BLaER1 treated with 17β-estradiol and CSF1 and Interleukin-3, amounts not matched to agents 10 nM and 100 nM (cell line): ENCODE results near the gene RALGPS2.

ENCODE experiments used
- H3K27ac ChIP-seq, 11 experiments: shearing (Covaris generic); formaldehyde crosslinking; 2 replicates each; pipeline ENCODE4 v1.8.1; 2022
- H3K27me3 ChIP-seq, 11 experiments: shearing (Covaris generic); formaldehyde crosslinking; 2 replicates each; pipeline ENCODE4 v1.8.1; 2022
- H3K36me3 ChIP-seq, 11 experiments: shearing (Covaris generic); formaldehyde crosslinking; 2 replicates each; pipeline ENCODE4 v1.8.1; 2022
- H3K4me1 ChIP-seq, 10 experiments: shearing (Covaris generic); formaldehyde crosslinking; 2 replicates each; pipeline ENCODE4 v1.8.1; 2022
- H3K4me2 ChIP-seq, 11 experiments: shearing (Covaris generic); formaldehyde crosslinking; 2 replicates each; pipeline ENCODE4 v1.8.1; 2022
- H3K4me3 ChIP-seq, 10 experiments: shearing (Covaris generic); formaldehyde crosslinking; 2 replicates each; pipeline ENCODE4 v1.8.1; 2022
- H3K9ac ChIP-seq, 11 experiments: shearing (Covaris generic); formaldehyde crosslinking; 2 replicates each; pipeline ENCODE4 v1.8.1; 2022
- H3K9me3 ChIP-seq, 11 experiments: shearing (Covaris generic); formaldehyde crosslinking; replicated peaks in 1 of 11; 2 replicates each; pipeline ENCODE4 v1.8.1; 2022
- H4K20me1 ChIP-seq, 11 experiments: shearing (Covaris generic); formaldehyde crosslinking; 2 replicates each; pipeline ENCODE4 v1.8.1; 2022
- Cebpa-rat ChIP-seq, 11 experiments: shearing (Covaris generic); IDR thresholded peaks; 2 replicates each; pipeline ENCODE4 v1.8.1; 2022

The RALGPS2 gene

GRCh38 chr1:178898401-178898800 is 173.4 kb downstream of the RALGPS2 start:
- peaks cover 0 to 8% (median 0%) of the 10 kb centered on the region in 11 experiments; a peak in 2 of 22 replicates for H3K9me3 ChIP-seq
- TF ChIP-seq Cebpa-rat (IDR thresholded peaks at IDR 0.05): no peak
- H3K9ac ChIP-seq: no peak overlapping the region
- H3K27ac ChIP-seq: no peak overlapping the region
- H3K36me3 ChIP-seq: peaks cover 0 to 25% (median 0%) of the 10 kb centered on the region in 11 experiments; a peak in 10 of 22 replicates
- H3K4me1 ChIP-seq: no peaks in the 10 kb centered on the region
- no peaks in the 10 kb centered on the region for H4K20me1 ChIP-seq
- no peak overlapping the region for H3K4me3 ChIP-seq
- H3K4me2 ChIP-seq: no peak overlapping the region
- no peaks in the 10 kb centered on the region for H3K27me3 ChIP-seq

GRCh38 chr1:178899402-178899801 is 174.4 kb downstream of the RALGPS2 start:
- H3K4me1 ChIP-seq: no peaks in the 10 kb centered on the region
- no peak overlapping the region for H3K9ac ChIP-seq
- no peak overlapping the region for H3K4me3 ChIP-seq
- peaks cover 0 to 20% (median 0%) of the 10 kb centered on the region in 11 experiments; a peak in 10 of 22 replicates for H3K36me3 ChIP-seq
- no peak overlapping the region for H3K27ac ChIP-seq
- H3K9me3 ChIP-seq: peaks cover 0 to 8% (median 0%) of the 10 kb centered on the region in 11 experiments; a peak in 2 of 22 replicates
- no peak for TF ChIP-seq Cebpa-rat (IDR thresholded peaks at IDR 0.05)
- no peaks in the 10 kb centered on the region for H3K27me3 ChIP-seq
- H3K4me2 ChIP-seq: no peak overlapping the region
- no peaks in the 10 kb centered on the region for H4K20me1 ChIP-seq

GRCh38 chr1:178901482-178902125 is 176.6 kb downstream of the RALGPS2 start:
- H3K36me3 ChIP-seq: peaks cover 0 to 10% (median 0%) of the 10 kb centered on the region in 11 experiments; a peak in 3 of 22 replicates
- no peak overlapping the region for H3K4me2 ChIP-seq
- no peaks in the 10 kb centered on the region for H4K20me1 ChIP-seq
- H3K4me3 ChIP-seq: no peak overlapping the region
- H3K9me3 ChIP-seq: no peaks in the 10 kb centered on the region
- H3K9ac ChIP-seq: no peak overlapping the region
- no peak for TF ChIP-seq Cebpa-rat (IDR thresholded peaks at IDR 0.05)
- no peaks in the 10 kb centered on the region for H3K4me1 ChIP-seq
- no peaks in the 10 kb centered on the region for H3K27me3 ChIP-seq
- no peak overlapping the region for H3K27ac ChIP-seq

GRCh38 chr1:178908358-178908757 is 183.3 kb downstream of the RALGPS2 start:
- no peaks in the 10 kb centered on the region for H4K20me1 ChIP-seq
- H3K9ac ChIP-seq: no peak overlapping the region
- peaks cover 0 to 16% (median 6%) of the 10 kb centered on the region in 11 experiments; a peak in 9 of 22 replicates for H3K36me3 ChIP-seq
- no peak overlapping the region for H3K4me3 ChIP-seq
- no peak for TF ChIP-seq Cebpa-rat (IDR thresholded peaks at IDR 0.05)
- no peaks in the 10 kb centered on the region for H3K27me3 ChIP-seq
- peaks cover 7 to 21% (median 15%) of the 10 kb centered on the region in 11 experiments; a peak in 14 of 22 replicates for H3K9me3 ChIP-seq
- H3K4me2 ChIP-seq: no peak overlapping the region
- no peaks in the 10 kb centered on the region for H3K4me1 ChIP-seq
- no peak overlapping the region for H3K27ac ChIP-seq

GRCh38 chr1:178910023-178910422 is 185.0 kb downstream of the RALGPS2 start:
- H4K20me1 ChIP-seq: no peaks in the 10 kb centered on the region
- H3K4me3 ChIP-seq: no peak overlapping the region
- H3K27me3 ChIP-seq: no peaks in the 10 kb centered on the region
- no peaks in the 10 kb centered on the region for H3K4me1 ChIP-seq
- no peak for TF ChIP-seq Cebpa-rat (IDR thresholded peaks at IDR 0.05)
- peaks cover 7 to 21% (median 15%) of the 10 kb centered on the region in 11 experiments; a peak in 14 of 22 replicates for H3K9me3 ChIP-seq
- H3K4me2 ChIP-seq: no peak overlapping the region
- H3K36me3 ChIP-seq: peaks cover 0 to 28% (median 12%) of the 10 kb centered on the region in 11 experiments; a peak in 14 of 22 replicates
- no peak overlapping the region for H3K9ac ChIP-seq
- H3K27ac ChIP-seq: no peak overlapping the region

DNA sequence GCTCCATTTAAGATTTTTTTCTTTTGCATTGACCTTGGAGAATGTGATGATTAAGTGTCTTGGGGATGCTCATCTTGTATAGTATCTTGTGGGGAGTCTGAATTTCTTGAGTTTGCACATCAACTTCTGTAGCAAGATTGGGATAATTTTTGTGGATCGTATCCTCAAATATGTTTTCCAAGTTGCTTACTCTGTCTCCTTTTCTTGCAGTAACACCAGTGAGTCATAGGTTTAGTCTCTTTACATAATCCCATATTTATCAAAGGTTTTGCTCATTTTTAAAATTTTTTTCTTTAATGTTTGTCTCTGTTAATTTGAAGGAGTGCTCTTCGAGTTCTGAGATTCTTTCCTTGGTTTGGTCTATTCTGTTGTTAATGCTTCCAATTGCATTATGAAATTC is 187.6 kb downstream of the RALGPS2 start:
- no peaks in the 10 kb centered on the region for H3K27me3 ChIP-seq
- peaks cover 8 to 36% (median 18%) of the 10 kb centered on the region in 11 experiments; a peak in 15 of 22 replicates for H3K36me3 ChIP-seq
- TF ChIP-seq Cebpa-rat (IDR thresholded peaks at IDR 0.05): no peak

DNA sequence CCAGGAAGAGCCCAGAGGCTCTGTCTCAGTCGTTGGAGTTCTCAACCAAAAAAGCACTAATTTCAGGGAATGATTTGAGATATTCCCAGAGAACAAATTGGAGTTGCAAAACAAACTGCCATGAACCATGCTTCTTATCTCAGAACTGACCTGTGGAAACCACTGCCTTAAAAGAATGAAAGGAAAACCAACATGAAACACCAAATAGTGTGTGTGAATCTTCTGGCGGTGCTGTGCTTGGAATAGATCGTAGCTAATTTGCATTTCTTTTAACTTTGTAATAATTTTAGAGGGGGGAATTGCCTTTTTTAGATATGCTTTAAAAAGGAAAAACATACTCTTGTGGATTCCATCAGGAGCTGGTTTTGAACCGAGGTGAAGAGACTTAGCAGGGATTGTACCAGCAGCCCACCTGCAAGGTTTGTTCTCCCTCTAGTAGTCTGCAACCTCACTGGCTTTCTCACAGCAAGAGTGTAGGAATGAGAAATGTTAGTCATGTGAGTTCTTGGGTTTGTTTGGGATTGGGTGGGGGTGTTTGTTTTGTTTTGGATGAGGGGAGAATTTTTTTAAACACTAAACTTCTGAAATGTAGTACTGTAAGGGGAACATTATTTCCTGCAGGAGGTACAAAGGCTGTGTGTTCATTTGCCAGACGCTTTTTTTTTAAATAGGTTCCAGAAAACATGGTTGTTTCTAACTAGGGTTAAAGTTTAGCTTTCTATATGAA is 191.6 kb downstream of the RALGPS2 start:
- Histone ChIP-seq H3K4me2 (no peak overlapping the region), H3K36me3 (peaks cover 8 to 31% (median 16%) of the 10 kb centered on the region in 11 experiments; a peak in 14 of 22 replicates), H3K9ac (no peak overlapping the region), H3K27me3 (no peaks in the 10 kb centered on the region), H3K9me3 (0 out of 22 replicates have a peak, but pooled peaks cover 0 to 2% (median 0%) of the 10 kb centered on the region in 11 experiments), H4K20me1 (no peaks in the 10 kb centered on the region), H3K27ac (no peak overlapping the region), H3K4me3 (no peak overlapping the region), H3K4me1 (no peaks in the 10 kb centered on the region)
- TF ChIP-seq Cebpa-rat (IDR thresholded peaks at IDR 0.05): no peak

More for the DNA sequence above, 187.6 kb downstream of the RALGPS2 start:
- H3K4me2 ChIP-seq: no peak overlapping the region
- H3K4me1 ChIP-seq: no peaks in the 10 kb centered on the region
- no peak overlapping the region for H3K4me3 ChIP-seq
- H4K20me1 ChIP-seq: no peaks in the 10 kb centered on the region
- H3K9me3 ChIP-seq: peaks cover 7 to 21% (median 15%) of the 10 kb centered on the region in 11 experiments; a peak in 14 of 22 replicates
- H3K27ac ChIP-seq: no peak overlapping the region
- no peak overlapping the region for H3K9ac ChIP-seq

GRCh38 chr1:178918308-178918707 is 193.3 kb downstream of the RALGPS2 start:
- TF ChIP-seq Cebpa-rat (IDR thresholded peaks at IDR 0.05): no peak
- H3K4me2 ChIP-seq: no peak overlapping the region
- no peaks in the 10 kb centered on the region for H3K27me3 ChIP-seq
- peaks cover 0 to 3% (median 0%) of the 10 kb centered on the region in 11 experiments; a peak in 2 of 22 replicates for H3K9me3 ChIP-seq
- H4K20me1 ChIP-seq: no peaks in the 10 kb centered on the region
- no peak overlapping the region for H3K9ac ChIP-seq
- H3K36me3 ChIP-seq: peaks cover 8 to 31% (median 12%) of the 10 kb centered on the region in 11 experiments; a peak in 14 of 22 replicates
- H3K4me1 ChIP-seq: no peaks in the 10 kb centered on the region
- no peak overlapping the region for H3K27ac ChIP-seq
- no peak overlapping the region for H3K4me3 ChIP-seq

- Histone ChIP-seq H3K27ac (no peak overlapping the region), H4K20me1 (no peaks in the 10 kb centered on the region), H3K9ac (no peak overlapping the region), H3K27me3 (no peaks in the 10 kb centered on the region), H3K4me3 (no peak overlapping the region), H3K36me3 (peaks cover 6 to 26% (median 11%) of the 10 kb centered on the region in 11 experiments; a peak in 14 of 22 replicates), H3K4me1 (no peaks in the 10 kb centered on the region), H3K4me2 (no peak overlapping the region), H3K9me3 (peaks cover 0 to 10% (median 6%) of the 10 kb centered on the region in 11 experiments; a peak in 8 of 22 replicates)
- no peak for TF ChIP-seq Cebpa-rat (IDR thresholded peaks at IDR 0.05)
Observed at GRCh38 chr1:178918955-178919354, 193.9 kb downstream of the RALGPS2 start.
